Thyroid gland (tissue), 4 donors: ENCODE data around the gene PILRA.
"Not testable (repeated sequence)": the region's sequence is repeated elsewhere in the genome, so short reads cannot be mapped to it uniquely, and the experiment has no call there.

Experiments
- POLR2A ChIP-seq, 2 donors: fragments of 450-650 bp; IDR thresholded peaks; one replicate each; pipeline ENCODE4 v1.6.1; 2017; ENCODE audit warnings: antibody characterized with exemption in 2 of 2, mild to moderate bottlenecking in 2 of 2, moderate library complexity in 1 of 2
- TF ChIP-seq, protein P1 (sequence below), 6 experiments: fragments of 200-600 bp in 3 of 6; fragments of 450-650 bp in 3 of 6; sonication (generic) in 3 of 6; IDR thresholded peaks; one replicate each; pipeline ENCODE4 v1.5.1; 2016 to 2019; ENCODE audit warnings: antibody characterized with exemption in 6 of 6, mild to moderate bottlenecking in 2 of 6, inconsistent platforms in 1 of 6, moderate library complexity in 1 of 6

DNA sequence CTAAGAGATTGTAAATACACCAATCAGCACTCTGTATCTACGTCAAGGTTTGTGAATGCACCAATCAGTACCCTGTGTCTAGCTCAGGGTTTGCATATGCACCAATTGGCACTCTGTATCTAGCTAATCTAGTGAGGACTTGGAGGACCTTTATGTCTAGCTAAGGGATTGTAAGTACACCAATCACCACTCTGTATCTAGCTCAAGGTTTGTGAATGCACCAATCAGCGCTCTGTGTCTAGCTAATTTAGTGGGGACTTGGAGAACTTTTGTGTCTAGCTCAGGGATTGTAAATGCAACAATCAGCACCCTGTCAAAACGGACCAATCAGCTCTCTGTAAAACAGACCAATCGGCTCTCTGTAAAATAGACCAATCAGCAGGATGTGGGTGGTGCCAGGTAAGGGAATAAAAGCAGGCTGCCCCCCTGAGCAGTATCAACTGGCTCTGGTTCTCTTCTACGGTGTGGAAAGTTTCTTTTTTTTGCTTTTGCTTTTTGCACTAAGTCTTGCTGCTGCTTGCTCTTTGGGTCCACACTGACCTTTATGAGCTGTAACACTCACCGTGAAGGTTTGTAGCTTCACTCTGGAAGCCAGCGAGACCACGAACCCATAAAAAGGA is 9.1 kb downstream of the PILRA start:
- TF ChIP-seq POLR2A (IDR thresholded peaks at IDR 0.05) = not testable (repeated sequence)
- TF ChIP-seq, protein P1, sequence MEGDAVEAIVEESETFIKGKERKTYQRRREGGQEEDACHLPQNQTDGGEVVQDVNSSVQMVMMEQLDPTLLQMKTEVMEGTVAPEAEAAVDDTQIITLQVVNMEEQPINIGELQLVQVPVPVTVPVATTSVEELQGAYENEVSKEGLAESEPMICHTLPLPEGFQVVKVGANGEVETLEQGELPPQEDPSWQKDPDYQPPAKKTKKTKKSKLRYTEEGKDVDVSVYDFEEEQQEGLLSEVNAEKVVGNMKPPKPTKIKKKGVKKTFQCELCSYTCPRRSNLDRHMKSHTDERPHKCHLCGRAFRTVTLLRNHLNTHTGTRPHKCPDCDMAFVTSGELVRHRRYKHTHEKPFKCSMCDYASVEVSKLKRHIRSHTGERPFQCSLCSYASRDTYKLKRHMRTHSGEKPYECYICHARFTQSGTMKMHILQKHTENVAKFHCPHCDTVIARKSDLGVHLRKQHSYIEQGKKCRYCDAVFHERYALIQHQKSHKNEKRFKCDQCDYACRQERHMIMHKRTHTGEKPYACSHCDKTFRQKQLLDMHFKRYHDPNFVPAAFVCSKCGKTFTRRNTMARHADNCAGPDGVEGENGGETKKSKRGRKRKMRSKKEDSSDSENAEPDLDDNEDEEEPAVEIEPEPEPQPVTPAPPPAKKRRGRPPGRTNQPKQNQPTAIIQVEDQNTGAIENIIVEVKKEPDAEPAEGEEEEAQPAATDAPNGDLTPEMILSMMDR (IDR thresholded peaks at IDR 0.05) = not testable (repeated sequence)
